ENCODE measurements around the gene LPCAT3. TPM values are rescaled to one million over a fixed set of nuclear protein-coding genes. Genes with fewer than 3 reads are reported as not detected.

The LPCAT3 gene
- total RNA-seq, 1 experiment from 2014 or later = 56.6 TPM

GRCh38 chr12:7006639-7007038 lies 11.6 kb downstream of the LPCAT3 start:
- BruUV-seq (replicated peaks) = no TSS peak
- no peak overlapping the region for H3K4me3 ChIP-seq (ENCODE audit: low read depth, low read length, poor library complexity, severe bottlenecking)
- peaks cover 14% of the 10 kb centered on the region for H3K4me1 ChIP-seq (ENCODE audit: insufficient read depth, low read length, poor library complexity, severe bottlenecking)
- DNase-seq (ENCODE audit: low spot score) = no peak
- TF ChIP-seq, protein P1, sequence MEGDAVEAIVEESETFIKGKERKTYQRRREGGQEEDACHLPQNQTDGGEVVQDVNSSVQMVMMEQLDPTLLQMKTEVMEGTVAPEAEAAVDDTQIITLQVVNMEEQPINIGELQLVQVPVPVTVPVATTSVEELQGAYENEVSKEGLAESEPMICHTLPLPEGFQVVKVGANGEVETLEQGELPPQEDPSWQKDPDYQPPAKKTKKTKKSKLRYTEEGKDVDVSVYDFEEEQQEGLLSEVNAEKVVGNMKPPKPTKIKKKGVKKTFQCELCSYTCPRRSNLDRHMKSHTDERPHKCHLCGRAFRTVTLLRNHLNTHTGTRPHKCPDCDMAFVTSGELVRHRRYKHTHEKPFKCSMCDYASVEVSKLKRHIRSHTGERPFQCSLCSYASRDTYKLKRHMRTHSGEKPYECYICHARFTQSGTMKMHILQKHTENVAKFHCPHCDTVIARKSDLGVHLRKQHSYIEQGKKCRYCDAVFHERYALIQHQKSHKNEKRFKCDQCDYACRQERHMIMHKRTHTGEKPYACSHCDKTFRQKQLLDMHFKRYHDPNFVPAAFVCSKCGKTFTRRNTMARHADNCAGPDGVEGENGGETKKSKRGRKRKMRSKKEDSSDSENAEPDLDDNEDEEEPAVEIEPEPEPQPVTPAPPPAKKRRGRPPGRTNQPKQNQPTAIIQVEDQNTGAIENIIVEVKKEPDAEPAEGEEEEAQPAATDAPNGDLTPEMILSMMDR (conservative IDR thresholded peaks at IDR 0.05; ENCODE audit: low read depth, low read length) = no peak
- no peak for TF ChIP-seq EZH2 (IDR thresholded peaks at IDR 0.05; ENCODE audit: borderline replicate concordance, low read depth, low read length, poor library complexity, severe bottlenecking)
- H3K9me3 ChIP-seq (ENCODE audit: low read depth, low read length, poor library complexity, severe bottlenecking) = no peaks in the 10 kb centered on the region
- ChIA-PET CTCF (no interaction called here), POLR2A (ENCODE audit: low non-redundant PET) (no interaction called here)
- intact Hi-C loops (cut with micrococcal nuclease; ENCODE audit: unreplicated experiment) = no loop called here
- H3K36me3 ChIP-seq (ENCODE audit: insufficient read depth, low read length, poor library complexity, severe bottlenecking) = no peaks in the 10 kb centered on the region
- no peaks in the 10 kb centered on the region for H3K27me3 ChIP-seq (replicated peaks; ENCODE audit: insufficient read depth, low read depth, low read length, poor library complexity)
- H3K27ac ChIP-seq (ENCODE audit: low read depth, low read length, poor library complexity, severe bottlenecking) = no peak overlapping the region

DNA sequence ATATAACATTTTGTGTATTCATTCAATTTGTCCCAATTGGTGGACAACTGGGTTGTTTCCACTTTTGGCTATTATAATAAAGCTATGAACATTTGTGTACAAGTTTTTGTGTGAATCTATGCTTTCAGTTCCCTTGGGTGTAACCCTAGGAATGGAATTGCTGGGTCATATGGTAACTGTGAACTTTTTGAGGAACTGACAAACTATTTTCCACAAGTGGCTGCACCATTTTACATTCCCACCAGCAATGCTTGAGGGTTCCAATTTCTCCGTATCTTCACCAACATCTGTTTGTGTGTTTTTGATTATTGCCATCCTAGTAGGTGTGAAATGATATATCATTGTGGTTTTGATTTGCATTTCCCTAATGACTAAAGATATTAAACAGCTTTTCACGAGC lies 13.0 kb downstream of the LPCAT3 start:
- H3K27ac ChIP-seq (ENCODE audit: low read depth, low read length, poor library complexity, severe bottlenecking) = no peak overlapping the region
- no peak overlapping the region for H3K4me3 ChIP-seq (ENCODE audit: low read depth, low read length, poor library complexity, severe bottlenecking)
- H3K9me3 ChIP-seq (ENCODE audit: low read depth, low read length, poor library complexity, severe bottlenecking) = no peaks in the 10 kb centered on the region
- no peak for DNase-seq (ENCODE audit: low spot score)
- TF ChIP-seq EZH2 (IDR thresholded peaks at IDR 0.05; ENCODE audit: borderline replicate concordance, low read depth, low read length, poor library complexity, severe bottlenecking) = no peak
- TF ChIP-seq, protein P1 (conservative IDR thresholded peaks at IDR 0.05; ENCODE audit: low read depth, low read length) = no peak
- no TSS peak for BruUV-seq (replicated peaks)
- no peaks in the 10 kb centered on the region for H3K27me3 ChIP-seq (replicated peaks; ENCODE audit: insufficient read depth, low read depth, low read length, poor library complexity)
- intact Hi-C loops (cut with micrococcal nuclease; ENCODE audit: unreplicated experiment) = no loop called here
- no peaks in the 10 kb centered on the region for H3K36me3 ChIP-seq (ENCODE audit: insufficient read depth, low read length, poor library complexity, severe bottlenecking)
- peaks cover 14% of the 10 kb centered on the region for H3K4me1 ChIP-seq (ENCODE audit: insufficient read depth, low read length, poor library complexity, severe bottlenecking)
- CTCF ChIA-PET = no interaction called here
- POLR2A ChIA-PET (ENCODE audit: low non-redundant PET) = no interaction called here

- Histone ChIP-seq H3K27ac (ENCODE audit: low read depth, low read length, poor library complexity, severe bottlenecking) (no peak overlapping the region), H3K36me3 (ENCODE audit: insufficient read depth, low read length, poor library complexity, severe bottlenecking) (peaks cover under 1% of the 10 kb centered on the region), H3K9me3 (ENCODE audit: low read depth, low read length, poor library complexity, severe bottlenecking) (no peaks in the 10 kb centered on the region), H3K27me3 (replicated peaks; ENCODE audit: insufficient read depth, low read depth, low read length, poor library complexity) (no peaks in the 10 kb centered on the region), H3K4me1 (ENCODE audit: insufficient read depth, low read length, poor library complexity, severe bottlenecking) (peaks cover 11% of the 10 kb centered on the region), H3K4me3 (ENCODE audit: low read depth, low read length, poor library complexity, severe bottlenecking) (no peak overlapping the region)
- CTCF ChIA-PET = no interaction called here
- no TSS peak for BruUV-seq (replicated peaks)
- TF ChIP-seq, protein P1 (conservative IDR thresholded peaks at IDR 0.05; ENCODE audit: low read depth, low read length) = no peak
- TF ChIP-seq EZH2 (IDR thresholded peaks at IDR 0.05; ENCODE audit: borderline replicate concordance, low read depth, low read length, poor library complexity, severe bottlenecking) = no peak
- intact Hi-C loops (cut with micrococcal nuclease; ENCODE audit: unreplicated experiment) = no loop called here
- DNase-seq (ENCODE audit: low spot score) = no peak
- POLR2A ChIA-PET (ENCODE audit: low non-redundant PET) = no interaction called here
These were observed 13.4 kb downstream of the LPCAT3 start for GRCh38 chr12:7004840-7005239.
